ENCODE results near the gene BTBD9.

BTBD9 gene

DNA sequence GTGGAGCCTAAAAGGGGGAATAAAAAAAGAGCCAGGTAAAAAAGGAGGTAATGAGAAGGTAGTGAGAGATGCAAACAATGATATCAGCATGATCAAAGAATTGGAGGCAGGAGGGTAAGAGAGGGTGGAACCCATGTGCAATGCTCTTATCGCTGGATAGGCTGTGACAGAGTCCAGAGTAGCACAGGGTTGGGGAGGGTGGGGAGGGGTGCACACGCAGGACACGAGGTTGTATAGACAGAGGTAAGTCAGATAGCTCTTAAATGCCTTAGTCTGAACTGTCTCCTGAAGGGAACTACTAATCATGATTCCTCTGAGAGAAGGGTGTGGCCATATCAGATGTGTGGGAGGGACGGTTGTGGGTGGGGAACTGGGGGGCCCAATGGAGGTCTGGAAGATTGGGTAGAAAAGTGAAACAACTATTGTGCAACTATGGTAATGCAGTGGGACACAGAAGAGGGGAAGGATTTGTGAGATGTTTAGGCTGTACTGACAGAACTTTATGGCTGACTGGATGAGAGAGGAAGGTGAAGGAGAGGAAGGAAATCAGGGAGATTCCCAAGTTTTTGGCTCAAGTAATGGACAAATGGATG lies 354.8 kb downstream of the BTBD9 start:
- Histone ChIP-seq H3K4me3 (ENCODE audit: low read length) (no peak overlapping the region), H3K36me3 (ENCODE audit: control insufficient read depth, insufficient read depth, low read length) (no peaks in the 10 kb centered on the region), H3K27ac (ENCODE audit: low read length) (no peak overlapping the region), H3K27me3 (ENCODE audit: control insufficient read depth, insufficient read depth, low read length) (no peaks in the 10 kb centered on the region), H3K9me3 (ENCODE audit: control insufficient read depth, insufficient read depth, low read length) (no peaks in the 10 kb centered on the region), H3K4me1 (ENCODE audit: control insufficient read depth, insufficient read depth, low read length) (no peaks in the 10 kb centered on the region)
- no CpG with 5 or more reads among the region's 4 CpGs for WGBS (ENCODE audit: insufficient coverage, insufficient read length)
- DNase-seq (ENCODE audit: low read depth, low spot score), result no peak

DNA sequence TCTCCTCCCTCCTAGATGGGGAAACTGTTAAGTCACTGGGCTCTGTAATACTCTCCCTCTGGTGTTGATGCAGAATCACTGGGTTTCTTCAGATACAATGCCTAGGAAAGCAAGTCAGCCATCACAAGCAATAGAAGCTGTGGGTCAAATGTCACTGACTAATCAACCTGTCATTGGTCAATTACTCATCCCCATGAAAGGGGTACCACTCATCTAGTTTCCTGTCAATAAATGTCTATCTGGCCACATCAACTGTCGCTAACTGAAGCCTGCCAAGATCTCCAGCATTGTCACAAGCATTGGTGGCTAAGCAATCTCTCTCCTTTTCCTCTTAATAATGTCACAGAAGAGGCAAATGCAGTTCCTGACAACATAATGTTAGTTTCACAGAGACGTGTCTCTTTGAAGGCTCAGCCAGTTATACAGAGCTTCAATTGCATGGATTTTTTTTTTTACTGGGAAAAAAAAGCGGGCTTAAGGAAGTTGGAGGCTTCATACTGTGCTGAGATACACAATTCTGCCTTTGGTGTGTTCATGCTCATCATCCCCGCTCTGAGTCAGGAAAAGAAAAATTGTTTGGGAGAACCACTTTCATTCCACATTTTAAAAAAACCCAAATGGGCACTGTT lies 355.9 kb downstream of the BTBD9 start:
- no peak overlapping the region for H3K4me3 ChIP-seq (ENCODE audit: low read length)
- DNase-seq (ENCODE audit: low read depth, low spot score), result no peak
- no CpG with 5 or more reads among the region's 4 CpGs for WGBS (ENCODE audit: insufficient coverage, insufficient read length)
- no peaks in the 10 kb centered on the region for H3K9me3 ChIP-seq (ENCODE audit: control insufficient read depth, insufficient read depth, low read length)
- no peaks in the 10 kb centered on the region for H3K27me3 ChIP-seq (ENCODE audit: control insufficient read depth, insufficient read depth, low read length)
- H3K4me1 ChIP-seq (ENCODE audit: control insufficient read depth, insufficient read depth, low read length), result no peaks in the 10 kb centered on the region
- no peak overlapping the region for H3K27ac ChIP-seq (ENCODE audit: low read length)
- no peaks in the 10 kb centered on the region for H3K36me3 ChIP-seq (ENCODE audit: control insufficient read depth, insufficient read depth, low read length)

DNA sequence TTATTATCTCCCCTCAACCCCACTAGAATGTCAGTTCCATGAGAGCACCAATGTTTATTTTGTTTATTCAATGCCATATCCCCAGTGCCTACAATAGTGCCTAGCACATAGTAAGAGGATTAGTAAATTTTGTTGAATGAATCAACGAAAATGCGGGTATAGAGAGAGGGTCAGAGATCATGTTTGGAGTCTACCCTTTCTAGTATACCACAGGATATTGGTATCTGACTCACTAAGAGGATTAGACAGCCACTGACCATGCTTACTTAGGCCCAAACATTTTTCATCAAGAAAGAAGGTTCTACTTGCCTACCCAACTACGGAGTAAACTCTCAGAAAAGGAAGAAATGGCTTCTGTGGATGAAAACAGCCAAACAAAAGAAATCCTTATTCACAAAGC lies 356.8 kb downstream of the BTBD9 start:
- no peak for DNase-seq (ENCODE audit: low read depth, low spot score)
- no peak overlapping the region for H3K4me3 ChIP-seq (ENCODE audit: low read length)
- H3K4me1 ChIP-seq (ENCODE audit: control insufficient read depth, insufficient read depth, low read length), result no peaks in the 10 kb centered on the region
- no peaks in the 10 kb centered on the region for H3K36me3 ChIP-seq (ENCODE audit: control insufficient read depth, insufficient read depth, low read length)
- H3K27ac ChIP-seq (ENCODE audit: low read length), result no peak overlapping the region
- no CpG with 5 or more reads among the region's 3 CpGs for WGBS (ENCODE audit: insufficient coverage, insufficient read length)
- no peaks in the 10 kb centered on the region for H3K27me3 ChIP-seq (ENCODE audit: control insufficient read depth, insufficient read depth, low read length)
- no peaks in the 10 kb centered on the region for H3K9me3 ChIP-seq (ENCODE audit: control insufficient read depth, insufficient read depth, low read length)

DNA sequence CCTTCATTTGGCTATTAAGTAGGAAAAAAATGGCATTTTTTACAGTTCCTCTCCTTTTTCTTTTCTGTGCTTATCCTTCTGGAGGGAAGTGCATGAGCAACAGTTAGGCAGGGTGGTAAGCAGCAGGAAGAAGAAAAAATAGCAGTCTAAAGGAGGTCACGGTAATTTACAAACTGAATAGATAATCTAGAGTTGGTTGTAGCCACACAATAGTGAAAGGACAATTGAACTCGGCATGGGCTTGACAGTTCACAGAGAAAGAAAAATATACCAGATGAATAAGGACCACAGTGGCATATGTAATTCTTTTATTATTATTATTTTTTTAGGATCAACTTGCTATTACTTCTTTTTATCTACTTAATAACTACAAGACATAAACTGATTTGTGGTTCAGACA lies 358.6 kb downstream of the BTBD9 start:
- Histone ChIP-seq H3K27ac (ENCODE audit: low read length) (no peak overlapping the region), H3K4me1 (ENCODE audit: control insufficient read depth, insufficient read depth, low read length) (no peaks in the 10 kb centered on the region), H3K36me3 (ENCODE audit: control insufficient read depth, insufficient read depth, low read length) (no peaks in the 10 kb centered on the region), H3K9me3 (ENCODE audit: control insufficient read depth, insufficient read depth, low read length) (no peaks in the 10 kb centered on the region), H3K4me3 (ENCODE audit: low read length) (no peak overlapping the region), H3K27me3 (ENCODE audit: control insufficient read depth, insufficient read depth, low read length) (no peaks in the 10 kb centered on the region)
- no CpG with 5 or more reads among the region's 2 CpGs for WGBS (ENCODE audit: insufficient coverage, insufficient read length)
- no peak for DNase-seq (ENCODE audit: low read depth, low spot score)

DNA sequence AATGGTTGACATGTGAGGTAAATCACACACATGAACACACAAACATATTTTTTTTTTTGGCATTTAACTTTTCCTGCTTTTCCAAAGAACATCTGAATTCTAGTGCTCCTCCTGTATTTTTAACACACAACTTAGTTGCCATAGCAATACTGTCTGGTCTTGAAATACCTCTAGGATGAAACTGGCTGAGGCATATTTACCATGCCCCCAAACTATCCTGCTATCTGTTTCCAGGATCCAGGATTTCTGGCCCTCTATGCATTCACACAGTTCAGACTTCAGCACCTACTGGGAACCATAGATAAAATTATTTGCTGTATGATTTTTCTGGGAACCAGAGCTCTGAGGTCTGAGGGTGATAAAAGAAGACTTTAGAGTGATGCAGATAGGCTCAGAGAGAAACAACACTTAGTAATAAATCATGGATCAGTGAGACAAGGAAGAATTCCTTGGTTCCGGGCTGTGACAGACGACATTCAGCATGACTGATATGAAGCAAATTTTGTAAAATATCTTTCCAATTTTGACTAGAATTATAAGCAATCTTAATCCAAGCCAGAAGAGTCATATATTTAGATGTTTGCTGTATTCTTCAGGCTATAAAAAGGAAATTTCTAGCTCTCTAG lies 359.7 kb downstream of the BTBD9 start:
- no peak overlapping the region for H3K27ac ChIP-seq (ENCODE audit: low read length)
- WGBS (ENCODE audit: insufficient coverage, insufficient read length), result no CpG with 5 or more reads among the region's 2 CpGs
- H3K36me3 ChIP-seq (ENCODE audit: control insufficient read depth, insufficient read depth, low read length), result no peaks in the 10 kb centered on the region
- no peaks in the 10 kb centered on the region for H3K27me3 ChIP-seq (ENCODE audit: control insufficient read depth, insufficient read depth, low read length)
- no peaks in the 10 kb centered on the region for H3K4me1 ChIP-seq (ENCODE audit: control insufficient read depth, insufficient read depth, low read length)
- no peaks in the 10 kb centered on the region for H3K9me3 ChIP-seq (ENCODE audit: control insufficient read depth, insufficient read depth, low read length)
- no peak overlapping the region for H3K4me3 ChIP-seq (ENCODE audit: low read length)
- no peak for DNase-seq (ENCODE audit: low read depth, low spot score)

DNA sequence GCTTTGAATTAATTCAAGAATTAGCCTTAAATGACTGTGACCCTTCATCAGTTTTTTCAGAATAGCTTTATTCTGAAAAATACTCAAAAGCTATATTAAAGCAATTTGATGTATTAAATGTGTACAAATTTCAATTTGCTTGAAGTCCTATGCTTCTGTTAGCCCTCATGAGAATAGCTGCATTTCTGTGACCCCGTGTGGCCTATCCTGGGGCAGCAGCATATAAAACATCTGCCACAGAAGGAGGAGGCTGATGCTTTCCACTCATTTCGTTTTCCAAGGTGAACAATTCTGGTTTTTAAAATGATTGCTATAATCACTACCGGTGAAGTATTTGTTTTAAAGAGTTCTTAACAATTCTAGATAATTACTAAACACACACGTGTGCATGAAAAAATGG lies 360.3 kb downstream of the BTBD9 start:
- no CpG with 5 or more reads among the region's 4 CpGs for whole genome bisulfite sequencing (ENCODE audit: insufficient coverage, insufficient read length)
- Histone ChIP-seq H3K36me3 (ENCODE audit: control insufficient read depth, insufficient read depth, low read length) (no peaks in the 10 kb centered on the region), H3K4me1 (ENCODE audit: control insufficient read depth, insufficient read depth, low read length) (no peaks in the 10 kb centered on the region), H3K4me3 (ENCODE audit: low read length) (no peak overlapping the region), H3K27me3 (ENCODE audit: control insufficient read depth, insufficient read depth, low read length) (no peaks in the 10 kb centered on the region), H3K27ac (ENCODE audit: low read length) (no peak overlapping the region), H3K9me3 (ENCODE audit: control insufficient read depth, insufficient read depth, low read length) (no peaks in the 10 kb centered on the region)
- DNase-seq (ENCODE audit: low read depth, low spot score), result no peak

DNA sequence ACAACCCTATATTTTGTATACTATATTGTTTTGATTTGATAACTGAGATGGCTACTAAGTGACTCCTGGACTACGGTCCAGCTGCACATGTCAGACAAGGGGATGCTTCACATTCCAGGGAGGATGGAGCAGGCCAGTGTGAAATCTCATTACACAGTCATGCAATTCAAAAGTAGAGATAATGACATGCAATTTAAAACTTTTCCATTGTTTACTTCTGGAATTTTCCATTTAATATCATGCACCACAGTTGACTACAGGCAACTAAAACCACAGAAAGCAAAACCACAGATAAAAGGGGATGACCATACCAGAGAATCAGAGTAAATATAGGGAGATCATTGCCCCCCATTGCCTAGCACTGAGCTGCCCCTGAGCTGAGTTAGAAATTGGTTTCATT lies 366.4 kb downstream of the BTBD9 start:
- Histone ChIP-seq H3K27ac (ENCODE audit: low read length) (no peak overlapping the region), H3K9me3 (ENCODE audit: control insufficient read depth, insufficient read depth, low read length) (no peaks in the 10 kb centered on the region), H3K27me3 (ENCODE audit: control insufficient read depth, insufficient read depth, low read length) (no peaks in the 10 kb centered on the region), H3K4me1 (ENCODE audit: control insufficient read depth, insufficient read depth, low read length) (peaks cover 2% of the 10 kb centered on the region; the same call in 1 of the 2 replicates), H3K36me3 (ENCODE audit: control insufficient read depth, insufficient read depth, low read length) (no peaks in the 10 kb centered on the region), H3K4me3 (ENCODE audit: low read length) (no peak overlapping the region)
- no CpG with 5 or more reads among the region's 1 CpG for WGBS (ENCODE audit: insufficient coverage, insufficient read length)
- DNase-seq (ENCODE audit: low read depth, low spot score), result no peak

DNA sequence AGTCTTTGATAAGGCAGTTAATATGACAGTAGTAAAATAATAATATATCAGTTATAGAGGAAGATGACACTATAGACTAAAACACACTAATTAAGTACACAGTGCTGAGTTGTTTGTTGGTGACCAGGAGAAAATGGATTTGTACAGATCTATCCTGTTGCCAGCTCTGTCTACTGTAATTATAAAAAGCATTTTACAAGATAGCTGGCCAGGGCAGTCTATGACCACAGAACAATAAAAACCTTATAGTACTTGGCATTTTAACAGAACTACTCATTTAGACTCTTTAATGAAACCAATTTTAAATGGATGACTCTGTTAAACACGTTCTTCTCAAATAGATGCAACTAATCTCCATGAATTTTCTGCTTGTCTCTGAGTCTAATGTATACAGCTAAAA lies 367.5 kb downstream of the BTBD9 start:
- peaks cover 2% of the 10 kb centered on the region; the same call in 1 of the 2 replicates for H3K4me1 ChIP-seq (ENCODE audit: control insufficient read depth, insufficient read depth, low read length)
- no peak for DNase-seq (ENCODE audit: low read depth, low spot score)
- no CpG with 5 or more reads among the region's 1 CpG for WGBS (ENCODE audit: insufficient coverage, insufficient read length)
- H3K36me3 ChIP-seq (ENCODE audit: control insufficient read depth, insufficient read depth, low read length), result no peaks in the 10 kb centered on the region
- H3K27ac ChIP-seq (ENCODE audit: low read length), result no peak overlapping the region
- no peaks in the 10 kb centered on the region for H3K27me3 ChIP-seq (ENCODE audit: control insufficient read depth, insufficient read depth, low read length)
- H3K9me3 ChIP-seq (ENCODE audit: control insufficient read depth, insufficient read depth, low read length), result no peaks in the 10 kb centered on the region
- H3K4me3 ChIP-seq (ENCODE audit: low read length), result no peak overlapping the region

DNA sequence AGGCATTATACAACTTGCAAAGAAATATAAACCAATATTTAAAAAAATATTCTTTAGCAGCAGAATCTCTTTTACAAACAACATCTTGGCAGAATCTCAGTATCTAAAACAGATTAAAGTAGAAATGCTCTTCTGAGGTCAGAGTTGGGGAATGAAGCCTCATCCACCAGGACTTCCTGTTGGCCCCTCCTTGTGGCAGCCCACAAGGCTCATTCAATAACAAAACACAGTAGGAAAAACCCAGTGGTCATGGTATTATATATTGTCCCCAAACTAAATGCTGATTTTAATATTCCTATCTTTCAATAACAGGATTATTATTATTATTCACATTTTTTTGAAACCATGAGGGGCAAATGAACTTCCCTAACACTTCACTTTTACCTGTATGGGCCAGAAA lies 368.6 kb downstream of the BTBD9 start:
- no peak for DNase-seq (ENCODE audit: low read depth, low spot score)
- Histone ChIP-seq H3K27me3 (ENCODE audit: control insufficient read depth, insufficient read depth, low read length) (no peaks in the 10 kb centered on the region), H3K9me3 (ENCODE audit: control insufficient read depth, insufficient read depth, low read length) (no peaks in the 10 kb centered on the region), H3K4me1 (ENCODE audit: control insufficient read depth, insufficient read depth, low read length) (peaks cover 2% of the 10 kb centered on the region; the same call in 1 of the 2 replicates), H3K4me3 (ENCODE audit: low read length) (no peak overlapping the region), H3K36me3 (ENCODE audit: control insufficient read depth, insufficient read depth, low read length) (no peaks in the 10 kb centered on the region), H3K27ac (ENCODE audit: low read length) (no peak overlapping the region)

DNA sequence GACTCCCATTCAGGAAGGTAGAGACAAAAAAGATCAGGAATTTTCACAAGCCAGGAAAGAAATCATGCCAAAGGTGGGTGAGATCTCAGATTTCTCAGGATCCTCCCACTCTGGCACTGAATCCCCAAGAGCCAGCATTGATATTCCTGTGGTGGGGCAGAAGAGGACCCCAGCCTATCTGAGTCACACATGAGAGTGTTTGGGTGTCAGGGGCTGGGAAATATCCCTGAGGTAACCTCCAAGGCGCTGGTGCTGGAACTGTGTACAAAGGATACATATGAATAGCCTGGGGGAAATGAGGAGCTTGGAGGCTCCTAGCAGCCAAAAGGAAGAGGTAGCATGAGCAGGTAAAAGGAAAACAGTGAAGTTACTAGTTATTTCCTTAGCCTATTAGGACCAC lies 369.4 kb downstream of the BTBD9 start:
- WGBS (ENCODE audit: insufficient coverage, insufficient read length), result no CpG with 5 or more reads among the region's 1 CpG
- Histone ChIP-seq H3K4me3 (ENCODE audit: low read length) (no peak overlapping the region), H3K9me3 (ENCODE audit: control insufficient read depth, insufficient read depth, low read length) (no peaks in the 10 kb centered on the region), H3K27me3 (ENCODE audit: control insufficient read depth, insufficient read depth, low read length) (no peaks in the 10 kb centered on the region), H3K4me1 (ENCODE audit: control insufficient read depth, insufficient read depth, low read length) (peaks cover 2% of the 10 kb centered on the region; the same call in 1 of the 2 replicates), H3K27ac (ENCODE audit: low read length) (no peak overlapping the region), H3K36me3 (ENCODE audit: control insufficient read depth, insufficient read depth, low read length) (no peaks in the 10 kb centered on the region)
- no peak for DNase-seq (ENCODE audit: low read depth, low spot score)

Data from iPS DF 6.9 (cell line).